Cardiac ventricle fibroblast (primary cell): ENCODE results near the gene HOGA1. TPM values are rescaled to one million over a fixed set of nuclear protein-coding genes. Genes with fewer than 3 reads are reported as not detected.

ENCODE experiments used
- total RNA-seq: library from RNA; depleted of rRNA; stranded (reverse); fragments of >200 nt; gene quantifications from 2 replicates; pipeline ENCODE4 v1.2.3, GENCODE V29; 2015

The HOGA1 gene
- total RNA-seq: not detected in 2 replicates

GRCh38 chr10:97584060-97584797, at the start of gene HOGA1:
HOGA1 (plus strand) TSS chr10:97584389; CDS start chr10:97584704, 315 bp downstream.

GRCh38 chr10:97572214-97572989, 11.8 kb upstream of the HOGA1 start, which contains the start of gene ANKRD2:
ANKRD2 (plus strand) TSS chr10:97572779; CDS start chr10:97572789, 10 bp downstream.

GRCh38 chr10:97589479-97589878, 5.3 kb downstream of the HOGA1 start, which contains the start of gene C10orf62:
C10orf62 (plus strand) TSS chr10:97589721; CDS start chr10:97589898, 177 bp downstream.

GRCh38 chr10:97632949-97633884, 49.0 kb downstream of the HOGA1 start, which contains the start of gene MORN4:
MORN4 (minus strand) TSS chr10:97633500; CDS start chr10:97619653, 13,847 bp downstream.

GRCh38 chr10:97640174-97640867, 56.1 kb downstream of the HOGA1 start, which contains the start of gene PI4K2A:
PI4K2A (plus strand) TSS chr10:97640671; CDS start chr10:97640743, 72 bp downstream.

Other genes starting within 250 kb of the HOGA1 start
- 2.9 and 5.9 TPM in 2 replicates for gene FRAT2, start 249.7 kb upstream of the HOGA1 start, total RNA-seq
- 13.1 and 23.2 TPM in 2 replicates for gene RRP12, start 183.0 kb upstream of the HOGA1 start, total RNA-seq
- 296 and 398 TPM in 2 replicates for gene PGAM1, start 158.2 kb upstream of the HOGA1 start, total RNA-seq
- 21.7 and 22.3 TPM in 2 replicates for gene EXOSC1, start 138.4 kb upstream of the HOGA1 start, total RNA-seq
- gene ZDHHC16, start 138.2 kb upstream of the HOGA1 start, total RNA-seq: 20.1 and 24.5 TPM in 2 replicates
- gene MMS19, start 86.0 kb upstream of the HOGA1 start, total RNA-seq: 96.3 and 108 TPM in 2 replicates
- 48.3 and 48.9 TPM in 2 replicates for gene UBTD1, start 85.5 kb upstream of the HOGA1 start, total RNA-seq
- gene ANKRD2, start 11.6 kb upstream of the HOGA1 start, total RNA-seq: not detected in 2 replicates
- not detected in 2 replicates for gene C10orf62, start 5.3 kb downstream of the HOGA1 start, total RNA-seq
- gene MORN4, start 49.1 kb downstream of the HOGA1 start, total RNA-seq: 2.7 and 15.4 TPM in 2 replicates
- 17.5 and 19.1 TPM in 2 replicates for gene PI4K2A, start 56.3 kb downstream of the HOGA1 start, total RNA-seq
- 6.4 and 6.8 TPM in 2 replicates for gene AVPI1, start 102.9 kb downstream of the HOGA1 start, total RNA-seq
- gene MARVELD1, start 129.3 kb downstream of the HOGA1 start, total RNA-seq: 42.2 and 42.3 TPM in 2 replicates
- 11.2 and 11.4 TPM in 2 replicates for gene ZFYVE27, start 152.7 kb downstream of the HOGA1 start, total RNA-seq
- 0.10 and 0.19 TPM in 2 replicates for gene SFRP5, start 187.6 kb downstream of the HOGA1 start, total RNA-seq